ENCODE measurements around the gene KRTAP20-2.

The KRTAP20-2 gene

DNA sequence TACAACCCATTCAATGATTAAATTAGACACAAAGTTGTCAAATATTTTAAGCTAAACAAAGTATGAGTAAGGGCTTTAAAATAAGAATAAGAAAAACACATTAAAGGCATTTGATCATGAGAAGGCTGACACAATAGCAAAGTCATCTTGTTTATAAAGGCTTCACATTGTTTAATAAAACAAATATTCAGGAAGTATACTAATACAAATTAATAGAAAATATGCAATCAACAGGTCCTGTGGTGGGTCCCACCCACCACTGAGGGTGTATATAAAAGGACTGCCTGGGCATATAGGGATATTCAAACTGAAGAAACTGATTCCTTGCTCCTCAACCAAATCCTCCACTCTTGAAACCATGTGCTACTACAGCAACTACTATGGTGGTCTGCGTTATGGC is at the start of gene KRTAP20-2:
TSS of gene KRTAP20-2 (plus strand) at position 301 of the 400 bp plus-strand sequence. CDS start at position 359, 58 bp downstream.
- H3K27ac ChIP-seq, result no peak within 1 kb of the TSS

GRCh38 chr21:30590297-30590696 is 44.7 kb upstream of the KRTAP20-2 start, which contains the start of gene KRTAP22-2:
TSS of gene KRTAP22-2 (minus strand) at chr21:30590397.
- no peak for DNase-seq (ENCODE audit: low read depth, low spot score)
- no peak within 1 kb of the TSS for H3K27ac ChIP-seq

More for the DNA sequence above, at the start of gene KRTAP20-2:
- DNase-seq (ENCODE audit: low read depth, low spot score), result no peak

GRCh38 chr21:30592140-30592539 is 42.9 kb upstream of the KRTAP20-2 start, which contains the start of gene KRTAP6-3:
TSS of gene KRTAP6-3 (plus strand) at chr21:30592440. CDS start at chr21:30592446, 6 bp downstream.
- DNase-seq (ENCODE audit: low read depth, low spot score), result no peak

DNA sequence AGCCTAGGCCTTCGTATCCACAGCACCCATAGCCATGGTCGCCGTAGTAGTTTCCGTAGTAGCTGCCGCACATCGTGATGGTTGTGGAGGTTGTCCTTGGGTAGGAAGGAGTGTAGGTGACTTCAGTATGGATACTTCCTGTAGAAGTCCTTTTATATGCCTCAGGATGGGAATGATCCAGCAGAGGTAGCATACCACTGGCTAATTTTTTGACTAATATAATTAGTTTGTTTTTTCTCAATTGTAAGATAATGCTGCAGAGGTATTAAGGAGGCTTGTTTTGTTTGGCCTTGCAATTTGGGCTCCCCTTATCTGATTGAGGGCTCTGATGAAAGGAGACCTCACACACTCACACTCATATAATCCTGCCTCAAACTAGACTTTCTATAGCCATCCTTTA is 36.2 kb upstream of the KRTAP20-2 start, which contains the start of gene KRTAP6-2:
TSS of gene KRTAP6-2 (minus strand) at position 101 of the 400 bp plus-strand sequence. CDS start at position 73, 28 bp downstream.
- DNase-seq (ENCODE audit: low read depth, low spot score), result no peak
- no peak within 1 kb of the TSS for H3K27ac ChIP-seq

More at GRCh38 chr21:30592140-30592539, 42.9 kb upstream of the KRTAP20-2 start, which contains the start of gene KRTAP6-3:
- H3K27ac ChIP-seq, result no peak within 1 kb of the TSS

DNA sequence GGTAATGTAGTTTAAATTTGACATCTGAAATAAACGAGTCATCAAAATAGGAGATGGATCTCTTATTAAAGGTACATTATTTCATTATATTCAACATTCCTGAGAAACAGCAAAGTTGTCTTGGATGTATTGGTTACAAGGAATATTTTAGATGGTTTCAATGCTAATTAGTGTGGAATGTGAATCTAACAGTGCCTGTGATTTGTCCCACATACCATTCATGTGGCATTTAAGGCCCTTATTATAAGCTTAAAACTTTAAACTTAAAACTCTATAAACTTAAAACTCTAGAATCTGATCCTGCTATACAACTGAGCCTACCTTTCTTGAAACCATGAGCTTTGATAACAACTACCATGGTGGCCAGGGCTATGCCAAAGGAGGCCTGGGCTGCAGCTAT is 34.2 kb upstream of the KRTAP20-2 start, which contains the start of gene KRTAP22-1:
TSS of gene KRTAP22-1 (plus strand) at position 301 of the 400 bp plus-strand sequence.
- no peak within 1 kb of the TSS for H3K27ac ChIP-seq
- no peak for DNase-seq (ENCODE audit: low read depth, low spot score)

GRCh38 chr21:30605968-30606367 is 29.0 kb upstream of the KRTAP20-2 start:
- no peak overlapping the region for H3K27ac ChIP-seq
- DNase-seq (ENCODE audit: low read depth, low spot score), result no peak

GRCh38 chr21:30612132-30612531 is 22.9 kb upstream of the KRTAP20-2 start:
- no peak for DNase-seq (ENCODE audit: low read depth, low spot score)
- H3K27ac ChIP-seq, result no peak overlapping the region

DNA sequence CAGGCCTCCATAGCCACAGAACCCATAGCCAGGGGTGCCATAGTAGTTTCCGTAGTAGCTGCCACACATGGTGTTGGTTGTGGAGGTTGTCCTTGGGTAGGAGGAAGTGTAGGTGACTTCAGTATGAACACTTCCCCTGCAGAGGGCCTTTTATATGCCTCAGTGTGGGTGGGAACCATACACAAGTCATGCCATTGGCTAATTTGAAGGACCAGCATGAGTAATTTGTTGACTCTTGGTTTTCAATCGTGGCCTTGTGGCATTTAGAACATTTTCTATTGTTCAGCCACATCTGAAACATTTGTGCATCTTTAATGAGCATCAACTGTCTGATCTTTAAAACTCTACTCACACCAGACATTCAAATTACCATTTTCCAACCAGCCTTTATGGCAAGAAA is 21.2 kb upstream of the KRTAP20-2 start, which contains the start of gene KRTAP6-1:
TSS of gene KRTAP6-1 (minus strand) at position 95 of the 400 bp plus-strand sequence. CDS start at position 69, 26 bp downstream.
- H3K27ac ChIP-seq, result no peak within 1 kb of the TSS

GRCh38 chr21:30615199-30615598 is 19.8 kb upstream of the KRTAP20-2 start:
- no peak for DNase-seq (ENCODE audit: low read depth, low spot score)
- H3K27ac ChIP-seq, result no peak overlapping the region

More for the DNA sequence above, 21.2 kb upstream of the KRTAP20-2 start, which contains the start of gene KRTAP6-1:
- DNase-seq (ENCODE audit: low read depth, low spot score), result no peak

DNA sequence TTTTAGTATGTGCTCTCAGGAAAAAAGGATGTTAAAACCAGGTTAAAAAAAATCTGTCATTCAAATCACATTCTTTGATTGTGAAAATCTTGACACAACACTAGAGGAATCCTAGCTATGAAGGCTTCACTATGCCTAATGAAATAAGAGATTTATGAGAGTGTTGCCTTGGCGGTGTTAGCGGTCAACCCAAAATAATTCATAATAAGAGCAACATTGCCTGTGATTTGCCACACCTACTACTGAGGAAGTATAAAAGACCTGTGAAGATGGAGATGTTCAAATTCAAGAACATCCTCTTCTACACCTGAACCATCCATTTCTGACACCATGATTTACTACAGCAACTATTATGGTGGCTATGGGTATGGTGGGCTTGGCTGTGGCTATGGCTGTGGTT is 18.9 kb upstream of the KRTAP20-2 start, which contains the start of gene KRTAP20-1:
TSS of gene KRTAP20-1 (plus strand) at position 301 of the 400 bp plus-strand sequence. CDS start at position 331, 30 bp downstream.
- DNase-seq (ENCODE audit: low read depth, low spot score), result no peak
- H3K27ac ChIP-seq, result no peak within 1 kb of the TSS

- no peak overlapping the region for H3K27ac ChIP-seq
- no peak for DNase-seq (ENCODE audit: low read depth, low spot score)
Measured at GRCh38 chr21:30620080-30620479, 14.9 kb upstream of the KRTAP20-2 start.

DNA sequence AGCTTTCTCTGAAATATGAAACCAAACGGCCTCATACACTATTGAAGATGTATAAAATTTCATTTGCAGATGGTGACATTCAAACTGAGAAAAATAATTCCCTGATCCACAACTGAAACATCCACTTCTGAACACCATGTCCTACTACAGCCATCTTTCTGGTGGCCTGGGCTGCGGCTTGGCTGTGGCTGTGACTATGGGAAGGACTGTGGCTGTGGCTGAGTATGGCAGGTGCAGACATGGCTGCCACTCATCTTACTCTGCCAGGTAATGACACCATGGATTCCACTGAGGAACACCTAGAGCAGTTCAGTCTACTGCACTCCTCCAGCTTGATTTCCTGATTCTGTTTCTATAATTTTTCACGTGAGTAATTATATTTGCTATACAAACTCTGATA is 14.5 kb upstream of the KRTAP20-2 start, which contains the start of gene KRTAP20-4:
TSS of gene KRTAP20-4 (plus strand) at position 106 of the 400 bp plus-strand sequence.
- H3K27ac ChIP-seq, result no peak within 1 kb of the TSS
- DNase-seq (ENCODE audit: low read depth, low spot score), result no peak

- no peak overlapping the region for H3K27ac ChIP-seq
- DNase-seq (ENCODE audit: low read depth, low spot score), result no peak
Measured at GRCh38 chr21:30623362-30623761, 11.6 kb upstream of the KRTAP20-2 start.

GRCh38 chr21:30625449-30626165 is 9.4 kb upstream of the KRTAP20-2 start:
- DNase-seq (ENCODE audit: low read depth, low spot score), result no peak
- no peak overlapping the region for H3K27ac ChIP-seq

DNA sequence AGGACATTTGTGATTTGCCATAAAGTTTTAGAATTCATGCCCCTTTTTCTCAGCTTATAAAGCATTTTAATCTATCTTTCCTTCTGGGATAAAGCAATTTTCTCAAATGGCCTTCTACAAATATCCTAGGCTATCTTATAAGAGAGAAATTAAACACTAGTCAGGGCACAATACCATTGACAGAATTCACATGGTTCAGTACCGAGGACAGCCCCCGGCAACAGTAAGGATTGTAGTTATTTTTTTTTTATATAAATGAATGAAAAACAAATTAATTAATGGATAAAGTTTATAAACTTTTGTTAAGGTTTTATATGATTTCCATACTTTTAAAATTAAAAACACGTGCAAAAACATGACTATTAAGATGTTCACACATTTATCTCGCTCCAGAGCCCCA is 6.9 kb upstream of the KRTAP20-2 start:
- DNase-seq (ENCODE audit: low read depth, low spot score), result no peak
- H3K27ac ChIP-seq, result no peak overlapping the region

DNA sequence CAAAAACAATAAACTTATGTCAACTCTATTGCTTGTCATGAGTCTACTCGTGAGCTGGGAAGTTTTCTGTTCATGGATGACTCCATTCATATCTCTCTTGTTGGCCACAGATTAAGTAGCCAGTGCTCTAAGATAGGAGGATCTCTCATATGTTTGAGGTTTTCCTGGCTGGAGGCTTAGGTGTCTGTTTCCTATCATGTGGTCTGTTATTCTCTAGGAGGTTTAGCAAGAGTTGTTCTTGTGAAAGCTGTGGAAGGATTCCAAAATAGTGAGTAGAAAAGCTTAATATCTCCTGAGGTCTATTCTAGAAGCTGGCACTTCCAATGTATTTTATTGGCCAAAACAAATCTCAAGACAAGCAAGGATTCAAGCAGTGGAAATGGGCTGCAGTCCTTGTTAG is 5.8 kb upstream of the KRTAP20-2 start:
- DNase-seq (ENCODE audit: low read depth, low spot score), result no peak
- H3K27ac ChIP-seq, result no peak overlapping the region

DNA sequence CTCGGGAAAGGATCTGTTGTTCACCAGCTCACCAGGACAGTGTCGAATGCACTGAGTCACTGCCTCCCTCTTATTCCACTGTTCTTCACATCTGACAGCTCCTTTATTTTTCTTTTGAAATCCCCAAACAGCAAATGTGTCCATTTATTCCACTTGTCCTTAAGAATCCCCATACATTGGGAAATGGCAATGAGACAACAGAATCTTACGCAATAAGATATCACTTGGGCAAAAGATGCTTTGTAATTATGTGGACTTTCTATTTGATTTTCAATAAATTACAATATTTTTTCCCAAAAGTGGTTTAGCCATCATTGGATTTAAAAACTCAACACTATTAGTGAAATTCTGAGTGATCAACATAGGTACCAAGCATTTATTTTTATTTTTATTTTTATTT is 3.7 kb downstream of the KRTAP20-2 start:
- no peak overlapping the region for H3K27ac ChIP-seq
- DNase-seq (ENCODE audit: low read depth, low spot score), result no peak

DNA sequence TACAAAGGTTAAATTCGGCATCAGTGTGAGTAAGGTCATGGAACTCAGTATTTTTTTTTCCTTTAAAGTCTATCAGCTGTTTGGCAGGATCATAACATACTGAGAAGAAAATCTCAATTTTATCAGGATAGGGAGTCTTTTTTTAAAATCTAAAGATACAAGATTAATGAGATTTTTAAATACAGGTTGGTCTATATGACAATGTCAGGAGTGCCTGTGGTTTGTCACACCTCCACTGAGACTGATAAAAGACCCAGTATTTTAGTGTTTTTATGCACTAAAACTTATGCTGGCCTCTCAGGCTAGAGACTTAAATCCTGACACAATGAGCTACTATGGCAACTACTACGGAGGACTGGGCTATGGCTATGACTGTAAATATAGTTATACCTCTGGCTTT is 7.6 kb downstream of the KRTAP20-2 start, which contains the start of gene KRTAP20-3:
TSS of gene KRTAP20-3 (plus strand) at position 301 of the 400 bp plus-strand sequence.
- no peak for DNase-seq (ENCODE audit: low read depth, low spot score)

GRCh38 chr21:30646904-30647414 is 12.0 kb downstream of the KRTAP20-2 start:
- DNase-seq (ENCODE audit: low read depth, low spot score), result no peak
- no peak overlapping the region for H3K27ac ChIP-seq

More for the DNA sequence above, 7.6 kb downstream of the KRTAP20-2 start, which contains the start of gene KRTAP20-3:
- H3K27ac ChIP-seq, result no peak within 1 kb of the TSS

GRCh38 chr21:30652891-30653290 is 17.9 kb downstream of the KRTAP20-2 start:
- no peak overlapping the region for H3K27ac ChIP-seq
- DNase-seq (ENCODE audit: low read depth, low spot score), result no peak

- H3K27ac ChIP-seq, result no peak overlapping the region
- no peak for DNase-seq (ENCODE audit: low read depth, low spot score)
Measured at GRCh38 chr21:30668776-30669175, 33.8 kb downstream of the KRTAP20-2 start.

Data from epithelial cell of prostate (primary cell).